Right atrium auricular region (tissue), 2 donors: ENCODE data around the gene ZNF385A. TPM values are rescaled to one million over a fixed set of nuclear protein-coding genes. Genes with fewer than 3 reads are reported as not detected.

Experiments used
- DNase-seq: peaks from one replicate; pipeline ENCODE4 v3.0.0-alpha.2; 2019; ENCODE audit warnings: low spot score
- H3K27ac ChIP-seq, 2 donors: fragments of 200-600 bp; sonication (generic); 1 replicate in 1 of 2; 2 replicates in 1 of 2; pipeline ENCODE4 v1.5.1; 2016 to 2019
- H3K27me3 ChIP-seq, 2 donors: fragments of 200-600 bp; sonication (generic); one replicate each; pipeline versions ENCODE4 v1.5.1 to v1.6.0; 2017 to 2019
- H3K36me3 ChIP-seq: fragments of 200-600 bp; sonication (generic); one replicate; pipeline ENCODE4 v1.5.1; 2016
- H3K4me1 ChIP-seq, 2 donors: fragments of 200-600 bp; sonication (generic); one replicate each; pipeline versions ENCODE4 v1.5.1 to v1.6.0; 2017 to 2019
- H3K4me3 ChIP-seq, 2 donors: fragments of 200-600 bp; sonication (generic); 1 replicate in 1 of 2; 2 replicates in 1 of 2; pipeline ENCODE4 v1.5.1; 2017 to 2019; ENCODE audit warnings: mild to moderate bottlenecking in 1 of 2, moderate library complexity in 1 of 2
- H3K9me3 ChIP-seq, 2 donors: fragments of 200-600 bp; sonication (generic); one replicate each; pipeline ENCODE4 v1.5.1; 2019
- total RNA-seq, 2 donors: library from RNA; depleted of rRNA; stranded (reverse); fragments of >200 nt; gene quantifications; one replicate each; pipeline ENCODE4 v1.1.0, GENCODE V29; 2016
- TF ChIP-seq, protein P1 (sequence below), 2 donors: fragments of 200-600 bp; sonication (generic); IDR thresholded peaks; one replicate each; pipeline ENCODE4 v1.5.1; 2019; ENCODE audit warnings: antibody characterized with exemption in 2 of 2

The ZNF385A gene
- total RNA-seq, 2 donors from 2014 or later: 6.7 to 12.7 TPM

DNA sequence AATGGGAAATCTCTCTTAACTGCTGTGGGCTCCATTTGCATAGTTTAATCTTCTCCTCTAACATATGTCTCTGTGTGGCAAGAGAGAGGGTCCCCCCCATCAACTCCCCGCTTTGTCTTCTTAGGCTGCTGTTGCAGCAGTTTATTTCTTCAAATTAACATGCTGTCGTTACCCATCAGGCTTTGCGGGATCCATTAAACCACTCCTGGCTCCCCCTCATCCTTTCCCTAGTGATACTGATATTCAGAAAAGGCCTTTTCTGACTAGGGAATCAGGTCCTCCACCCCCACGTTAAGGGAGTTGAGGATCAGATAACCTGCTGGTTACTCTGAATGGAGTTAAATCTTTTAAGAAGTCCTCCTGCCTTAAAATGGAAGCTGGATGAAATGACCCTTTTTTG lies 35.5 kb downstream of the ZNF385A start:
- no peak for DNase-seq
- Histone ChIP-seq H3K4me3 (no peak overlapping the region), H3K27me3 (no peaks in the 10 kb centered on the region), H3K27ac (no peak overlapping the region), H3K4me1 (peaks cover 0 to 18% of the 10 kb centered on the region in 2 donors), H3K36me3 (peaks cover 71% of the 10 kb centered on the region), H3K9me3 (no peaks in the 10 kb centered on the region)
- TF ChIP-seq, protein P1, sequence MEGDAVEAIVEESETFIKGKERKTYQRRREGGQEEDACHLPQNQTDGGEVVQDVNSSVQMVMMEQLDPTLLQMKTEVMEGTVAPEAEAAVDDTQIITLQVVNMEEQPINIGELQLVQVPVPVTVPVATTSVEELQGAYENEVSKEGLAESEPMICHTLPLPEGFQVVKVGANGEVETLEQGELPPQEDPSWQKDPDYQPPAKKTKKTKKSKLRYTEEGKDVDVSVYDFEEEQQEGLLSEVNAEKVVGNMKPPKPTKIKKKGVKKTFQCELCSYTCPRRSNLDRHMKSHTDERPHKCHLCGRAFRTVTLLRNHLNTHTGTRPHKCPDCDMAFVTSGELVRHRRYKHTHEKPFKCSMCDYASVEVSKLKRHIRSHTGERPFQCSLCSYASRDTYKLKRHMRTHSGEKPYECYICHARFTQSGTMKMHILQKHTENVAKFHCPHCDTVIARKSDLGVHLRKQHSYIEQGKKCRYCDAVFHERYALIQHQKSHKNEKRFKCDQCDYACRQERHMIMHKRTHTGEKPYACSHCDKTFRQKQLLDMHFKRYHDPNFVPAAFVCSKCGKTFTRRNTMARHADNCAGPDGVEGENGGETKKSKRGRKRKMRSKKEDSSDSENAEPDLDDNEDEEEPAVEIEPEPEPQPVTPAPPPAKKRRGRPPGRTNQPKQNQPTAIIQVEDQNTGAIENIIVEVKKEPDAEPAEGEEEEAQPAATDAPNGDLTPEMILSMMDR (IDR thresholded peaks at IDR 0.05): no peak

- H3K27ac ChIP-seq: no peak overlapping the region
- no peaks in the 10 kb centered on the region for H3K27me3 ChIP-seq
- H3K36me3 ChIP-seq: peaks cover 60% of the 10 kb centered on the region
- TF ChIP-seq, protein P1 (IDR thresholded peaks at IDR 0.05): no peak
- H3K4me1 ChIP-seq: peaks cover 0 to 25% of the 10 kb centered on the region in 2 donors
- no peak overlapping the region for H3K4me3 ChIP-seq
- H3K9me3 ChIP-seq: no peaks in the 10 kb centered on the region
- DNase-seq: no peak
Observed at GRCh38 chr12:54341378-54342300, 42.9 kb downstream of the ZNF385A start.

DNA sequence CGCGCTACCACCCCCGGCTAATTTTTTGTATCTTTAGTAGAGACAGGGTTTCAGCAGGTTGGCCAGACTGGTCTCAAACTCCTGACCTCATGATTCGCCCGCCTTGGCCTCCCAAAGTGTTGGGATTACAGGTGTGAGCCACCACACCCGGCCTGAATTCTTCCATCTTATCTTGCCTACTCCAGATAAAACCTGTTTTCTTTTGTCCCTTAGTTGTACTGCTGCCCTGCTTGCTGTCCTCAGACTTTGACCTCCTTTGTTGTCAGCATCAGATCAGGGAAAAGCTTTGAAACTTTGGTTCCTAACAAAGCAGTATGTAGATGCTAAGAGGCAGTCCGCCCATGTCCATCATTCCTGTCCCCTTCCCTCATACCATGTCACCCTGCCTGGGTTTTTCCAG lies 43.7 kb downstream of the ZNF385A start:
- H3K27ac ChIP-seq: no peak overlapping the region

GRCh38 chr12:54338698-54339296 lies 45.7 kb downstream of the ZNF385A start:
- Histone ChIP-seq H3K4me1 (peaks cover 0 to 28% of the 10 kb centered on the region in 2 donors), H3K27ac (no peak overlapping the region), H3K4me3 (no peak overlapping the region)

More for the DNA sequence above, 43.7 kb downstream of the ZNF385A start:
- Histone ChIP-seq H3K36me3 (peaks cover 55% of the 10 kb centered on the region), H3K4me1 (peaks cover 0 to 28% of the 10 kb centered on the region in 2 donors), H3K9me3 (no peaks in the 10 kb centered on the region), H3K27me3 (no peaks in the 10 kb centered on the region), H3K4me3 (no peak overlapping the region)
- no peak for DNase-seq
- TF ChIP-seq, protein P1 (IDR thresholded peaks at IDR 0.05): no peak

DNA sequence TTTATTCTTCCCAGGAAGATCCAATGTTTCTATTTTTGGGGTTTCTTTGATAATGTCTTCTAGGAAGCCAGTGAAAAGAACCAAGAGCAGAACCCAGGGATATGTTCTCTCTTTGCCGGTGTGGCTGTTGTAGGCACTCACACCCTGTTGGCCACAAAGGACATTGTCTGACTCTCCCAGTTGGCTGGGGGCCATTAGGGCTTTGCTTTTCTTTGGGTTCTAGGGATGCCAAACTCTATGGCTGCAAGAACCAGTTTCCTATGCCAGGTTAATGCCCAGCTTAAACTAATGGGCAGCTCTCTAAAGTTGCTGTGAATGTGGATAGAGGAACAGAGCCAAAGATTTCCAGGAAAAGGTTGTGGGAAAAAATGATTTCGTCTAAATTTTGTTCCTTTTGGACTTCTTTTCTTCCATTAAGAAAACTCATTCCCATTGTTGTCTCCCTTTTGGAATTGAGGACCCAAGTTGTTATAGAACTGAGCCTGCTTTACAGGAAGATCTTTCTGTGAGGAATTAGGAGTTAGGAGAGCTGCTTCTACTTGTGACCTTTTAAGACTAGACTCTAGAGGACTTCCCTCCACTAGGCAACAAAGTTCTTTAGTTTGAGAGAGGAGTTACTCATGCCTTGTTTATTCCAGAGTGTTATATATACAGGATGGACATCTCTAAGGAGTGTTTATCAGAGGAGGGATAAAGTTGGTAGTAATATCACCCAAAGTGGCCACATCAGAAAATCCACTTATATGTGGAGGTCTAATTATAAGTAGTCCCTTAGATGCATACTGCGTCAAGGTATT lies 46.5 kb downstream of the ZNF385A start:
- no peak for DNase-seq
- Histone ChIP-seq H3K36me3 (peaks cover 27% of the 10 kb centered on the region), H3K4me1 (peaks cover 0 to 28% of the 10 kb centered on the region in 2 donors), H3K27ac (peak overlapping the region; percentile 34 to 44), H3K9me3 (no peaks in the 10 kb centered on the region), H3K4me3 (no peak overlapping the region), H3K27me3 (no peaks in the 10 kb centered on the region)
- TF ChIP-seq, protein P1 (IDR thresholded peaks at IDR 0.05): no peak

More at GRCh38 chr12:54338698-54339296, 45.7 kb downstream of the ZNF385A start:
- no peaks in the 10 kb centered on the region for H3K9me3 ChIP-seq
- TF ChIP-seq, protein P1 (IDR thresholded peaks at IDR 0.05): no peak
- peaks cover 35% of the 10 kb centered on the region for H3K36me3 ChIP-seq
- DNase-seq: no peak
- no peaks in the 10 kb centered on the region for H3K27me3 ChIP-seq
